ENCODE data around the gene IGSF9B. TPM values are rescaled to one million over a fixed set of nuclear protein-coding genes. Genes with fewer than 3 reads are reported as not detected.

IGSF9B gene
- total RNA-seq, 1 donor from 2014 or later: 209 TPM

- TF ChIP-seq, protein P1, sequence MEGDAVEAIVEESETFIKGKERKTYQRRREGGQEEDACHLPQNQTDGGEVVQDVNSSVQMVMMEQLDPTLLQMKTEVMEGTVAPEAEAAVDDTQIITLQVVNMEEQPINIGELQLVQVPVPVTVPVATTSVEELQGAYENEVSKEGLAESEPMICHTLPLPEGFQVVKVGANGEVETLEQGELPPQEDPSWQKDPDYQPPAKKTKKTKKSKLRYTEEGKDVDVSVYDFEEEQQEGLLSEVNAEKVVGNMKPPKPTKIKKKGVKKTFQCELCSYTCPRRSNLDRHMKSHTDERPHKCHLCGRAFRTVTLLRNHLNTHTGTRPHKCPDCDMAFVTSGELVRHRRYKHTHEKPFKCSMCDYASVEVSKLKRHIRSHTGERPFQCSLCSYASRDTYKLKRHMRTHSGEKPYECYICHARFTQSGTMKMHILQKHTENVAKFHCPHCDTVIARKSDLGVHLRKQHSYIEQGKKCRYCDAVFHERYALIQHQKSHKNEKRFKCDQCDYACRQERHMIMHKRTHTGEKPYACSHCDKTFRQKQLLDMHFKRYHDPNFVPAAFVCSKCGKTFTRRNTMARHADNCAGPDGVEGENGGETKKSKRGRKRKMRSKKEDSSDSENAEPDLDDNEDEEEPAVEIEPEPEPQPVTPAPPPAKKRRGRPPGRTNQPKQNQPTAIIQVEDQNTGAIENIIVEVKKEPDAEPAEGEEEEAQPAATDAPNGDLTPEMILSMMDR (IDR thresholded peaks at IDR 0.05; ENCODE audit: partially characterized antibody, unreplicated experiment): no peak
- H3K27ac Mint-ChIP-seq (ENCODE audit: unreplicated experiment): no peak overlapping the region
- H3K27me3 Mint-ChIP-seq (ENCODE audit: unreplicated experiment): no peaks in the 10 kb centered on the region
- peaks cover 29% of the 10 kb centered on the region for H3K4me1 Mint-ChIP-seq (ENCODE audit: low read depth, unreplicated experiment)
- no peak for DNase-seq
- H3K36me3 Mint-ChIP-seq (ENCODE audit: unreplicated experiment): peaks cover 4% of the 10 kb centered on the region
- H3K9me3 Mint-ChIP-seq (ENCODE audit: unreplicated experiment): peaks cover 8% of the 10 kb centered on the region
- no peak overlapping the region for H3K4me3 Mint-ChIP-seq (ENCODE audit: unreplicated experiment)
These were observed 33.7 kb upstream of the IGSF9B start for GRCh38 chr11:133990501-133990900.

GRCh38 chr11:133988686-133989410, 32.1 kb upstream of the IGSF9B start:
- DNase-seq: no peak
- Mint-ChIP-seq H3K27ac (ENCODE audit: unreplicated experiment) (no peak overlapping the region), H3K4me3 (ENCODE audit: unreplicated experiment) (no peak overlapping the region), H3K9me3 (ENCODE audit: unreplicated experiment) (peaks cover 12% of the 10 kb centered on the region), H3K36me3 (ENCODE audit: unreplicated experiment) (peaks cover 4% of the 10 kb centered on the region), H3K27me3 (ENCODE audit: unreplicated experiment) (no peaks in the 10 kb centered on the region), H3K4me1 (ENCODE audit: low read depth, unreplicated experiment) (peaks cover 33% of the 10 kb centered on the region)
- TF ChIP-seq, protein P1 (IDR thresholded peaks at IDR 0.05; ENCODE audit: partially characterized antibody, unreplicated experiment): no peak

DNA sequence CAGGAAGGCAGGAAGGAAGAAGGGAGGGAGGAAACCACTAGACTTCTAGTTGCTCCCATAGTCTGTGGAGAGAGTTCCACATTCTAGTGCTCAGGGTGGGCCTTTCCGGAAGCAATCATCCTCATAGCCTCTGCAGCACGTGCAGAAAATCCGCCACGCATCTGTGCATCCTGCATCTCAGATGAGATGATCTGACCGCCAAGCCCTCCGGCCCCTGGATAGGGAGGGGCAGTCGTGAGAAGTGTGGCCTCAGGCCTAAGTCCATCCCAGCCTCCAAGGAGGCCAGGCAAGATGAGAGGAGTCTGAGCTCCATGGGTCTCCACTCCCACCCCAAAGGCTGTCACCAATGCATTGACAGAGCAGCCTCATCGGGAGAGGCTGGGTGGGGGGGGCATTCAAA, 30.4 kb upstream of the IGSF9B start:
- Mint-ChIP-seq H3K36me3 (ENCODE audit: unreplicated experiment) (peaks cover 5% of the 10 kb centered on the region), H3K4me3 (ENCODE audit: unreplicated experiment) (no peak overlapping the region), H3K27me3 (ENCODE audit: unreplicated experiment) (no peaks in the 10 kb centered on the region), H3K9me3 (ENCODE audit: unreplicated experiment) (peaks cover 14% of the 10 kb centered on the region), H3K4me1 (ENCODE audit: low read depth, unreplicated experiment) (peaks cover 31% of the 10 kb centered on the region), H3K27ac (ENCODE audit: unreplicated experiment) (no peak overlapping the region)
- DNase-seq: no peak
- TF ChIP-seq, protein P1 (IDR thresholded peaks at IDR 0.05; ENCODE audit: partially characterized antibody, unreplicated experiment): no peak

DNA sequence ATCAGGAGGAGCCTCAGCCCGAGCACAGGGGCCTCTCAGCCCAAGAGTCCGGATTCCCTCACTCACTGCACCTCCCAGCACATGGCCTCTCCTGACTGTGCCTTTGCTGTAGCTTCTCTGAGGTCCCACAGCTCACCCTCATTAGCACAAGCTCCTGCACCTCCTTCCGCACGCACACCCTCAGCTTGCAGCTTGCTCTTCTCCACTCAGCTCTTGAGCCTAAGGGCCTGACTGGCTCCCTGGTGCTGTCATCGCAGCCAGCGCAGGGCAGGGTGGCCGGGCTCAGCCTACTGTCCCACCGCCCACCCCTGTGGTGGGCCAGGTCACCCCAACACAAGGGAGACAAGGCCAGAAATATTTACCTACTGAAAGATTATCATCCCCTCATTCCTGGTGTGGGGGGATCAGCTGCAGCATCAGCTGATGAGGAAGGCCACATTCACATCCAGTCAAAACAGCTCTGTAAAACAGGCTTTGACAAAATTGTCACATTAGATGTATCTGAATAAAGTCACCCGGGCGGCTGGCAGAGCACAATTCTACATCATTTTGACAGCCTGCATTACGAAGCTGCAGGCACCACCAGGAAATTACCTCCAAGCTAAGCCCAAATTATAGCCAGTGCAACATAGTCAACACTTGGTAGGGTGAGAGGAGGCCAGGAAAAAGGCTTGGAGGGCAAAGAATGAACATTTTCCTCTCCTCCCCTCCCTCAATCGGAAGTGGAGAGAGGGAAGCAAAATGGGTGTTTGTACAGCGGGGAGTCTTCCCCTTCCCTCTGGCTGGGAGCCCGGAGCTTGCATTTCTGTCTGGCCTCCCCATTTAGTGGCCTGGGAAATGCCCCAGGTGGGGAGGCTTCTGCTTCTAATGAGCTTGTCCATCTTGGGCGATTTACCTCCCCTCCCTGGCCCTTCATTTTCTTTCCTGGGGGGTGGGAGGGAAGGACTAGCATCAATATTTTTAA, 29.5 kb upstream of the IGSF9B start:
- DNase-seq: no peak
- Mint-ChIP-seq H3K27ac (ENCODE audit: unreplicated experiment) (peak overlapping the region; percentile 57), H3K27me3 (ENCODE audit: unreplicated experiment) (no peaks in the 10 kb centered on the region), H3K4me3 (ENCODE audit: unreplicated experiment) (peak overlapping the region; percentile 32), H3K36me3 (ENCODE audit: unreplicated experiment) (peaks cover 8% of the 10 kb centered on the region), H3K4me1 (ENCODE audit: low read depth, unreplicated experiment) (peaks cover 33% of the 10 kb centered on the region), H3K9me3 (ENCODE audit: unreplicated experiment) (peaks cover 11% of the 10 kb centered on the region)
- TF ChIP-seq, protein P1 (IDR thresholded peaks at IDR 0.05; ENCODE audit: partially characterized antibody, unreplicated experiment): no peak
